HG03565 (cell line): ENCODE results near the gene KRT38.

Source experiments
- ATAC-seq: cut with Tn5 transposase; IDR thresholded peaks from one replicate; pipeline ENCODE4 v1.9.1; 2021; ENCODE audit warnings: mild to moderate bottlenecking, moderate library complexity; ENCODE audit not compliant: unreplicated experiment

KRT38 gene

GRCh38 chr17:41440531-41441033, at the start of gene KRT38:
Gene KRT38 (minus strand): TSS chr17:41440983. CDS start chr17:41440921, 62 bp downstream.
- ATAC-seq, result no peak

- ATAC-seq, result no peak
These were observed 48.7 kb upstream of the KRT38 start, which contains the start of gene KRT36 for GRCh38 chr17:41489531-41489930. Gene KRT36 (minus strand): TSS chr17:41489910. CDS start chr17:41489864, 46 bp downstream.

- no peak for ATAC-seq
These were observed 46.2 kb upstream of the KRT38 start for GRCh38 chr17:41486809-41487530.

- no peak for ATAC-seq
These were observed 45.5 kb upstream of the KRT38 start for GRCh38 chr17:41486316-41486715.

- ATAC-seq, result no peak
These were observed 44.4 kb upstream of the KRT38 start for GRCh38 chr17:41484920-41485904.

- no peak for ATAC-seq
These were observed 43.4 kb upstream of the KRT38 start for GRCh38 chr17:41483991-41484826.

- no peak for ATAC-seq
These were observed 42.7 kb upstream of the KRT38 start for GRCh38 chr17:41483531-41483930.

GRCh38 chr17:41481036-41481435, 40.3 kb upstream of the KRT38 start, which contains the start of gene KRT35:
Gene KRT35 (minus strand): TSS chr17:41481151. CDS start chr17:41481097, 54 bp downstream.
- no peak for ATAC-seq

GRCh38 chr17:41480581-41480980, 39.8 kb upstream of the KRT38 start:
- ATAC-seq, result no peak

- no peak for ATAC-seq
These were observed 39.4 kb upstream of the KRT38 start for GRCh38 chr17:41480136-41480535.

- ATAC-seq, result no peak
These were observed 37.5 kb upstream of the KRT38 start for GRCh38 chr17:41478237-41478636.

GRCh38 chr17:41476866-41477815, 36.4 kb upstream of the KRT38 start:
- no peak for ATAC-seq

GRCh38 chr17:41475421-41475820, 34.6 kb upstream of the KRT38 start:
- ATAC-seq, result no peak

- no peak for ATAC-seq
These were observed 34.1 kb upstream of the KRT38 start for GRCh38 chr17:41474863-41475262.

GRCh38 chr17:41468346-41468745, 27.6 kb upstream of the KRT38 start:
- no peak for ATAC-seq

- no peak for ATAC-seq
These were observed 26.8 kb upstream of the KRT38 start for GRCh38 chr17:41467561-41467960.

- ATAC-seq, result no peak
These were observed 26.2 kb upstream of the KRT38 start, which contains the start of gene KRT32 for GRCh38 chr17:41466988-41467387. Gene KRT32 (minus strand): TSS chr17:41467386. CDS start chr17:41467325, 61 bp downstream.

- no peak for ATAC-seq
These were observed 23.9 kb upstream of the KRT38 start for GRCh38 chr17:41464682-41465081.

- no peak for ATAC-seq
These were observed 23.4 kb upstream of the KRT38 start for GRCh38 chr17:41464173-41464572.
